ENCODE data around the gene ACER3.

The ACER3 gene

GRCh38 chr11:77074626-77075221 lies 214.0 kb downstream of the ACER3 start:
- no peak overlapping the region for H3K4me2 ChIP-seq (ENCODE audit: insufficient read depth, low read length, poor library complexity, severe bottlenecking)
- no peak overlapping the region for H4K91ac ChIP-seq (ENCODE audit: low read depth, low read length, poor library complexity)
- H2BK120ac ChIP-seq (ENCODE audit: low read depth, low read length): no peak overlapping the region
- no peak overlapping the region for H2BK12ac ChIP-seq (ENCODE audit: low read length)
- no peak overlapping the region for H3K23ac ChIP-seq (ENCODE audit: low read depth, low read length, poor library complexity)
- no peak overlapping the region for H3K14ac ChIP-seq (ENCODE audit: low read length)
- H3K27ac ChIP-seq (replicated peaks; ENCODE audit: low read length): no peak overlapping the region
- H2BK5ac ChIP-seq (ENCODE audit: low read length): no peak overlapping the region
- no peak overlapping the region for H4K8ac ChIP-seq (ENCODE audit: low read depth, low read length)
- no CpG with 5 or more reads among the region's 15 CpGs for whole genome bisulfite sequencing, 2 donors (ENCODE audit: extremely low coverage in 2 of 2, insufficient read length in 2 of 2, insufficient replicate concordance in 1 of 2)
- no peak overlapping the region for H3K4ac ChIP-seq (ENCODE audit: low read length)
- no peak overlapping the region for H2AFZ ChIP-seq (ENCODE audit: low read length)
- H3K9me3 ChIP-seq (replicated peaks in 1 of 2; ENCODE audit: control insufficient read depth in 2 of 2, insufficient read depth in 1 of 2, low read depth in 1 of 2, low read length in 2 of 2): peaks cover 0 to 14% of the 10 kb centered on the region in 2 donors
- peak overlapping the region; percentile 28 for H3K18ac ChIP-seq (ENCODE audit: low read length)
- no peak for DNase-seq (ENCODE audit: low spot score)
- no peak overlapping the region for H3K9ac ChIP-seq (ENCODE audit: low read depth, low read length, poor library complexity)
- H3K4me3 ChIP-seq (ENCODE audit: low read length in 2 of 2): no peak overlapping the region
- H3K27me3 ChIP-seq (ENCODE audit: control insufficient read depth in 3 of 3, insufficient read depth in 3 of 3, low read depth in 1 of 3, low read length in 3 of 3): no peaks in the 10 kb centered on the region
- peak overlapping the region; percentile 84 for H2AK5ac ChIP-seq (ENCODE audit: low read depth, low read length)
- H3K36me3 ChIP-seq (replicated peaks in 1 of 2; ENCODE audit: control insufficient read depth in 2 of 2, insufficient read depth in 2 of 2, low read length in 2 of 2): peaks cover 0 to 18% of the 10 kb centered on the region in 2 donors
- H3K79me1 ChIP-seq (ENCODE audit: low read depth, low read length): peaks cover 2% of the 10 kb centered on the region
- peaks cover 3 to 8% of the 10 kb centered on the region in 2 donors for H3K4me1 ChIP-seq (ENCODE audit: control insufficient read depth in 2 of 2, insufficient read depth in 1 of 2, low read depth in 1 of 2, low read length in 2 of 2)
- peak overlapping the region; percentile 49 for H2BK15ac ChIP-seq (ENCODE audit: low read length)

DNA sequence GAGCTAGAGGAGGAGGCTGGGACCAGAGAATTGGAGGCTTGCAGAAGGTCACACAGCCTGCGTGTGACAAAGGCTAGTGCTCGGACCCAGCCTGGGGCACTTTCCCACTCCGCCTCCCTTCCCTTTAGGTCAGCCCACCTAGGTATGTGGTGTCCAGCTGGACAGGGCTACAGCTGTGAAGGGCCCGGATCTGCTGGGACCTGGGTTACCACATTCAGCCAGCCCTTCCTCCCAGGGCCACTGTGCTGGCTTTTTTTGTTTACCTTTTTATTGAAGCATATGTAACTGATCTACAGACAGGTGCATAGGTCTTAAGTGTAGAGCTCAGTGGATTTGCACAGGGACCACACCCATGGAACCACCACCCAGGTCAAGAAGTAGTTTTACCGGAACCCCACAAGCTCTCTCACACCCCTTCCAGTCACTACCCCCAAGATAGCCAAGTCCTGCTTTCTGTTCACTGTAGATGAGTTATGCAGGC lies 214.7 kb downstream of the ACER3 start:
- Histone ChIP-seq H3K4me1 (ENCODE audit: control insufficient read depth in 2 of 2, insufficient read depth in 1 of 2, low read depth in 1 of 2, low read length in 2 of 2) (peaks cover 3 to 6% of the 10 kb centered on the region in 2 donors), H2BK12ac (ENCODE audit: low read length) (no peak overlapping the region), H3K9ac (ENCODE audit: low read depth, low read length, poor library complexity) (peak overlapping the region; percentile 44), H2BK15ac (ENCODE audit: low read length) (no peak overlapping the region), H3K9me3 (replicated peaks in 1 of 2; ENCODE audit: control insufficient read depth in 2 of 2, insufficient read depth in 1 of 2, low read depth in 1 of 2, low read length in 2 of 2) (peaks cover under 1 to 14% of the 10 kb centered on the region in 2 donors), H4K91ac (ENCODE audit: low read depth, low read length, poor library complexity) (no peak overlapping the region), H3K4ac (ENCODE audit: low read length) (no peak overlapping the region), H3K4me3 (ENCODE audit: low read length in 2 of 2) (no peak overlapping the region), H4K8ac (ENCODE audit: low read depth, low read length) (no peak overlapping the region), H3K79me1 (ENCODE audit: low read depth, low read length) (peaks cover 2% of the 10 kb centered on the region), H3K18ac (ENCODE audit: low read length) (no peak overlapping the region), H2BK120ac (ENCODE audit: low read depth, low read length) (no peak overlapping the region), H2AK5ac (ENCODE audit: low read depth, low read length) (no peak overlapping the region), H3K23ac (ENCODE audit: low read depth, low read length, poor library complexity) (peak overlapping the region; percentile 55), H3K14ac (ENCODE audit: low read length) (no peak overlapping the region), H3K36me3 (replicated peaks in 1 of 2; ENCODE audit: control insufficient read depth in 2 of 2, insufficient read depth in 2 of 2, low read length in 2 of 2) (peaks cover 0 to 20% of the 10 kb centered on the region in 2 donors), H2BK5ac (ENCODE audit: low read length) (no peak overlapping the region), H3K27ac (replicated peaks; ENCODE audit: low read length) (no peak overlapping the region), H3K27me3 (ENCODE audit: control insufficient read depth in 3 of 3, insufficient read depth in 3 of 3, low read depth in 1 of 3, low read length in 3 of 3) (no peaks in the 10 kb centered on the region), H2AFZ (ENCODE audit: low read length) (no peak overlapping the region), H3K4me2 (ENCODE audit: insufficient read depth, low read length, poor library complexity, severe bottlenecking) (no peak overlapping the region)
- no CpG with 5 or more reads among the region's 5 CpGs for WGBS, 2 donors (ENCODE audit: extremely low coverage in 2 of 2, insufficient read length in 2 of 2, insufficient replicate concordance in 1 of 2)
- no peak for DNase-seq (ENCODE audit: low spot score)
